Measurements from ENCODE around the gene RARA. TPM values are rescaled to one million over a fixed set of nuclear protein-coding genes. Genes with fewer than 3 reads are reported as not detected.
"Not testable (repeated sequence)": the region's sequence is repeated elsewhere in the genome, so short reads cannot be mapped to it uniquely, and the experiment has no call there.

The RARA gene
- total RNA-seq, 1 experiment from 2014 or later = 35.1 TPM

- TF ChIP-seq CTCF (IDR thresholded peaks at IDR 0.05 in 2 of 3, conservative IDR thresholded peaks at IDR 0.05 in 1 of 3; ENCODE audit: borderline replicate concordance in 1 of 3, insufficient read depth in 1 of 3, low read depth in 2 of 3, low read length in 2 of 3) (no peak), EGR1 (IDR thresholded peaks at IDR 0.05; ENCODE audit: low read depth) (no peak), CEBPB (IDR thresholded peaks at IDR 0.05; ENCODE audit: low read depth) (no peak), YY1 (IDR thresholded peaks at IDR 0.05; ENCODE audit: extremely low read depth, insufficient replicate concordance, low read depth, low read length) (no peak), POLR2A (IDR thresholded peaks at IDR 0.05; ENCODE audit: borderline replicate concordance, extremely low read depth, insufficient read depth, insufficient read length) (no peak)
Measured at GRCh38 chr17:40366861-40367518, 58.0 kb downstream of the RARA start (continued).

GRCh38 chr17:40367728-40368127 lies 58.7 kb downstream of the RARA start:
- H3K4me2 ChIP-seq (ENCODE audit: low read length); H3K27me3 ChIP-seq (ENCODE audit: insufficient read depth, low read length); ATAC-seq; DNase-seq (ENCODE audit: low read depth, low spot score); H3K9me3 ChIP-seq (ENCODE audit: control insufficient read depth in 1 of 2, insufficient read depth in 1 of 2, low read depth in 1 of 2, low read length in 2 of 2); H4K20me1 ChIP-seq (ENCODE audit: insufficient read depth); H3K4me3 ChIP-seq (replicated peaks in 1 of 2; ENCODE audit: low read depth in 1 of 2, low read length in 2 of 2); POLR2A ChIA-PET; H3K9ac ChIP-seq (ENCODE audit: low read length); intact Hi-C loops (cut with micrococcal nuclease); BruUV-seq (replicated peaks); H3K9me2 ChIP-seq (ENCODE audit: insufficient read depth); H2AFZ ChIP-seq (ENCODE audit: low read depth, low read length, poor library complexity, severe bottlenecking); H3K36me3 ChIP-seq (ENCODE audit: control insufficient read depth in 1 of 2, insufficient read depth in 2 of 2, low read length in 2 of 2); H3K27ac ChIP-seq (ENCODE audit: low read depth, low read length); CTCF ChIA-PET; H3K79me2 ChIP-seq (ENCODE audit: insufficient read depth, low read length): not testable (repeated sequence)
- H3K4me1 ChIP-seq (ENCODE audit: control insufficient read depth in 1 of 2, insufficient read depth in 2 of 2, low read length in 2 of 2) = peaks cover 0 to 13% of the 10 kb centered on the region in 2 experiments; a peak in 2 of 4 replicates
- RAD21 ChIA-PET (ENCODE audit: low non-redundant PET in 1 of 2, low total read pairs in 2 of 2, uncharacterized antibody in 2 of 2, unreplicated experiment in 2 of 2) = interaction anchor here in 1 of 2 experiments (0.7 kb wide), 1 partner anchor 15 kb away, joined by 3 read pairs; no protein-coding TSS in a partner anchor

Measured in HCT116 (cell line).